Glutamatergic neuron (in vitro differentiated cells): ENCODE measurements around the gene PTGER2. TPM values are rescaled to one million over a fixed set of nuclear protein-coding genes. Genes with fewer than 3 reads are reported as not detected.

Experiments used
- total RNA-seq: library from RNA; stranded (reverse); fragmentation: NEBNext Ultra II Directional; extraction: Animal tissue kit (Norgen Biotek cat#: 25700); gene quantifications from one replicate; pipeline ENCODE4 v1.2.1, GENCODE V29; 2021; ENCODE audit not compliant: unreplicated experiment

The PTGER2 gene
- total RNA-seq, 1 donor from 2014 or later: not detected

Other genes starting within 250 kb of the PTGER2 start
- gene NID2, start 245.3 kb upstream of the PTGER2 start, total RNA-seq: 2.6 TPM
- gene PTGDR, start 46.6 kb upstream of the PTGER2 start, total RNA-seq: not detected
- gene TXNDC16, start 238.2 kb downstream of the PTGER2 start, total RNA-seq: 17.5 TPM
- 19.5 TPM for gene GPR137C, start 238.5 kb downstream of the PTGER2 start, total RNA-seq